ENCODE results near the gene GFOD2. TPM values are rescaled to one million over a fixed set of nuclear protein-coding genes. Genes with fewer than 3 reads are reported as not detected.
A peak's percentile ranks its signal among the peaks of the same experiment; 100 is the strongest.

The GFOD2 gene
- total and polyA plus RNA-seq, 2 of the 13 experiments (the other 11 are each of a cell fraction or from before 2014, with no cell fraction given), result 11.1 to 17.2 TPM

DNA sequence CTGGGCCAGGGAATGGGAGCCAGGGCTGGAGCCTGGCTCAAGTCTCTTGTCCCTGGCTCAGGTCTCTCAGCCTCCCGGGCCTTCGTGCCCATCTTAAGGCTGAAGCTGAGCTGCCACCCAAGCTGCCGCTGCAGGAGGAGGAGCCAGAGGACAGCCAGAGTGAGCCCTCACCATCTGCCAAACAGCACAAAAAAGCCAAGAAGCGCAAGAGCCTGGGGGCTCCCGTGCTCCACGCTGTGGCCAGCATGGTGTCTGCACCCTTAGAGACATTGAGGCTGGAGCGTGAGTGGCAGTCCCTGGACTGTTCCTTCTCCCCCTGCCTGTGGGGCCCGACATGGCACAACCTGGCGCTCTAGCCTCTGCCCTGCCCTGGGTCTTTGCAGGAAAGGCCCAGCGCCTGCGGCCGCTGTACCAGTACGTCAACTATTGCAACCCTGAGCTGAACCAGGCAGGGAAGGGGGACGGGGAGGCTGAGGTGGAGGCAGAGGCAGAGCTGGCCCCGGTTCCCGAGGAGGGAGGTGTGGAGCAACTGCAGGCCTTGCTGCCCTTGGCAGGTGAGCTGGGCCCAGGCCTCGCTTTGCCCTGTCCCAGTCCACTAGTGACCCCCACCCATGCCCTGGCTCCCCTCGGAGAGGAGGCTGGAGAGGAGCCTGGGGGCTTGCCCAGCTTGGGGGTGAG, 51.2 kb downstream of the GFOD2 start (continued):
- TF ChIP-seq TBL1XR1 (IDR thresholded peaks at IDR 0.05; ENCODE audit: borderline replicate concordance, low read length, partially characterized antibody) (no peak), HDAC2 (CRISPR knock-in tag; IDR thresholded peaks at IDR 0.05) (peak; percentile 90), ARNTL (CRISPR knock-in tag; IDR thresholded peaks at IDR 0.05) (no peak), FOXM1 (CRISPR knock-in tag; IDR thresholded peaks at IDR 0.05) (no peak), ZFYVE20 (CRISPR knock-in tag; IDR thresholded peaks at IDR 0.05; ENCODE audit: borderline replicate concordance, low read depth) (0 out of 2 replicates have a peak, but pooled peaks have one; percentile 25), E2F2 (CRISPR knock-in tag; IDR thresholded peaks at IDR 0.05; ENCODE audit: borderline replicate concordance) (no peak), ZNF513 (CRISPR knock-in tag; conservative IDR thresholded peaks at IDR 0.05) (0 out of 2 replicates have a peak, but pooled peaks have one; percentile 75), ZNF225 (CRISPR knock-in tag; IDR thresholded peaks at IDR 0.05) (no peak; the same call in 1 of the 2 replicates), FOXK2 (IDR thresholded peaks at IDR 0.05) (no peak), GATA4 (IDR thresholded peaks at IDR 0.05; ENCODE audit: borderline replicate concordance, low read depth) (no peak), ZNF792 (CRISPR knock-in tag; IDR thresholded peaks at IDR 0.05) (peak; percentile 72; the same call in 1 of the 2 replicates), IKZF4 (CRISPR knock-in tag; IDR thresholded peaks at IDR 0.05; ENCODE audit: borderline replicate concordance, low read depth, not compliant biosample characterization) (peak; percentile 41), HDAC6 (IDR thresholded peaks at IDR 0.05; ENCODE audit: low read depth, low read length) (no peak), ZNF746 (CRISPR knock-in tag; IDR thresholded peaks at IDR 0.05) (no peak), ARNT (IDR thresholded peaks at IDR 0.05) (no peak), NR2F2 (IDR thresholded peaks at IDR 0.05; ENCODE audit: borderline replicate concordance, low read depth) (no peak), ZNF207 (IDR thresholded peaks at IDR 0.05; ENCODE audit: borderline replicate concordance) (no peak), ZNF576 (CRISPR knock-in tag; IDR thresholded peaks at IDR 0.05) (no peak), DMTF1 (CRISPR knock-in tag; IDR thresholded peaks at IDR 0.05) (no peak), IRX3 (CRISPR knock-in tag; IDR thresholded peaks at IDR 0.05; ENCODE audit: borderline replicate concordance, low read depth) (no peak), MATR3 (CRISPR knock-in tag; IDR thresholded peaks at IDR 0.05) (no peak), TOE1 (CRISPR knock-in tag; IDR thresholded peaks at IDR 0.05) (0 out of 2 replicates have a peak, but pooled peaks have one; percentile 33), MXI1 (IDR thresholded peaks at IDR 0.05; ENCODE audit: borderline replicate concordance, low read depth, low read length) (peak; percentile 95; the same call in 2 of the 3 replicates)
- TF ChIP-seq, protein P1, sequence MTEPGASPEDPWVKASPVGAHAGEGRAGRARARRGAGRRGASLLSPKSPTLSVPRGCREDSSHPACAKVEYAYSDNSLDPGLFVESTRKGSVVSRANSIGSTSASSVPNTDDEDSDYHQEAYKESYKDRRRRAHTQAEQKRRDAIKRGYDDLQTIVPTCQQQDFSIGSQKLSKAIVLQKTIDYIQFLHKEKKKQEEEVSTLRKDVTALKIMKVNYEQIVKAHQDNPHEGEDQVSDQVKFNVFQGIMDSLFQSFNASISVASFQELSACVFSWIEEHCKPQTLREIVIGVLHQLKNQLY (CRISPR knock-in tag; IDR thresholded peaks at IDR 0.05), result no peak; the same call in 1 of the 2 replicates
- TF ChIP-seq, protein P2, sequence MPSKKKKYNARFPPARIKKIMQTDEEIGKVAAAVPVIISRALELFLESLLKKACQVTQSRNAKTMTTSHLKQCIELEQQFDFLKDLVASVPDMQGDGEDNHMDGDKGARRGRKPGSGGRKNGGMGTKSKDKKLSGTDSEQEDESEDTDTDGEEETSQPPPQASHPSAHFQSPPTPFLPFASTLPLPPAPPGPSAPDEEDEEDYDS (CRISPR knock-in tag; IDR thresholded peaks at IDR 0.05), result peak; percentile 80
